ENCODE results near the gene INPP5J.
A peak's percentile ranks its signal among the peaks of the same experiment; 100 is the strongest.
"Not testable (repeated sequence)": the region's sequence is repeated elsewhere in the genome, so short reads cannot be mapped to it uniquely, and the experiment has no call there.

Gene INPP5J

DNA sequence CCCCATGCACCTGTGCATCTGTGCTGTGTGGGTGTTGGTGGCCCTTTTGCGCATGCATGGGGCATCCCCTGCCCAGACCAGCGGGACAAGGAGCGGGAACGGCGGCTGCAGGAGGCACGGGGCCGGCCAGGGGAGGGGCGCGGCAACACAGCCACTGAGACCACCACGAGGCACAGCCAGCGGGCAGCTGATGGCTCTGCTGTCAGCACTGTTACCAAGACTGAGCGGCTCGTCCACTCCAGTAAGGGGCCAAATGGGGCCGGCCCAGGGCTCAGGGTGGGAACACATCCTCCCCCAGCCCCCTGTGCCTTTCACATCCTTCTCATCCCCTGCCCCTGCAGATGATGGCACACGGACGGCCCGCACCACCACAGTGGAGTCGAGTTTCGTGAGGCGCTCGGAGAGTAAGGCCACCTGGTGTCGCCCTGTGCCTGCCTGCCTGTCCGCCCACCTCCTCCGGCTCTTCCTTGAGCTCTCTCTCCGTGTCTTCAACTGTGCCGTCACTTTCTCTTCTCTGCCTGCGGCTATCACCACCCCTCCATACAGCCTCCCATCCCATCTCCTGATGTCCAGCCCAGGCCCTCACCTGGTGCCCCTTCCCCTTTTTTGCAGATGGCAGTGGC is 26.0 kb upstream of the INPP5J start:
- Histone ChIP-seq H3K27ac (ENCODE audit: low read depth, low read length, severe bottlenecking) (no peak overlapping the region), H3K9me3 (ENCODE audit: control insufficient read depth, low read length) (no peaks in the 10 kb centered on the region), H3K4me1 (ENCODE audit: control insufficient read depth, insufficient read depth, low read length, poor library complexity, severe bottlenecking) (no peaks in the 10 kb centered on the region), H3K36me3 (ENCODE audit: control insufficient read depth, insufficient read depth, low read length) (peaks cover 88% of the 10 kb centered on the region), H3K4me3 (ENCODE audit: extremely low read depth, insufficient read depth, low read length, poor library complexity, severe bottlenecking) (no peak overlapping the region)
- WGBS, 2 experiments (ENCODE audit: insufficient coverage in 2 of 2), result 91% methylated on average over 21 to 27 of the region's 27 CpGs

- peaks cover 80% of the 10 kb centered on the region for H3K36me3 ChIP-seq (ENCODE audit: control insufficient read depth, insufficient read depth, low read length)
- not testable (repeated sequence) for H3K4me1 ChIP-seq (ENCODE audit: control insufficient read depth, insufficient read depth, low read length, poor library complexity, severe bottlenecking); H3K4me3 ChIP-seq (ENCODE audit: extremely low read depth, insufficient read depth, low read length, poor library complexity, severe bottlenecking); H3K27ac ChIP-seq (ENCODE audit: low read depth, low read length, severe bottlenecking); H3K9me3 ChIP-seq (ENCODE audit: control insufficient read depth, low read length)
- WGBS, 2 experiments (ENCODE audit: insufficient coverage in 2 of 2), result 90 to 100% methylated on average over 2 to 3 of the region's 5 CpGs
Observed at GRCh38 chr22:31097539-31097938, 25.2 kb upstream of the INPP5J start.

- Histone ChIP-seq H3K4me3 (ENCODE audit: extremely low read depth, insufficient read depth, low read length, poor library complexity, severe bottlenecking) (no peak overlapping the region), H3K4me1 (ENCODE audit: control insufficient read depth, insufficient read depth, low read length, poor library complexity, severe bottlenecking) (peaks cover 10% of the 10 kb centered on the region), H3K9me3 (ENCODE audit: control insufficient read depth, low read length) (no peaks in the 10 kb centered on the region), H3K36me3 (ENCODE audit: control insufficient read depth, insufficient read depth, low read length) (peaks cover 77% of the 10 kb centered on the region), H3K27ac (ENCODE audit: low read depth, low read length, severe bottlenecking) (no peak overlapping the region)
- WGBS, 2 experiments (ENCODE audit: insufficient coverage in 2 of 2), result 90 to 97% methylated on average over 7 to 9 of the region's 10 CpGs
Observed at GRCh38 chr22:31097941-31098631, 24.7 kb upstream of the INPP5J start.

DNA sequence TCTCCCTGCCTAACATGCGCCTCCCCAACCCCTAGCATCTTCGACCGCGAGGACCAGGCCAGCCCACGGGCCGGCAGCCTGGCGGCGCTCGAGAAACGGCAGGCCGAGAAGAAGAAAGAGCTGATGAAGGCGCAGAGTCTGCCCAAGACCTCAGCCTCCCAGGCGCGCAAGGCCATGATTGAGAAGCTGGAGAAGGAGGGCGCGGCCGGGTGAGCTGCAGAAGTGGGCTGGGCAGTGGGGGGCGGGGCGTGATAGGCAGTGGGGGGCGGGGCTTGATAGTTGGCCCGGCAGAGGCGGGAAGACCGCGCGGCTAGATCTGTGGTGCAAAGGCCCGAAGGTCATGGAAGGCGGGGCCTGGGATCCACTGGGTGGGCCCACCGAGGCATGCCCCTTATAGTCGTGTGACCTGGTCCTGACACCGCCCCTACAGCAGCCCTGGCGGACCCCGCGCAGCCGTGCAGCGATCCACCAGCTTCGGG is 24.1 kb upstream of the INPP5J start:
- H3K36me3 ChIP-seq (ENCODE audit: control insufficient read depth, insufficient read depth, low read length), result peaks cover 73% of the 10 kb centered on the region
- H3K27ac ChIP-seq (ENCODE audit: low read depth, low read length, severe bottlenecking), result no peak overlapping the region
- H3K4me1 ChIP-seq (ENCODE audit: control insufficient read depth, insufficient read depth, low read length, poor library complexity, severe bottlenecking), result peaks cover 12% of the 10 kb centered on the region
- WGBS, 2 experiments (ENCODE audit: insufficient coverage in 2 of 2), result 85 to 89% methylated on average over 23 to 27 of the region's 36 CpGs
- H3K9me3 ChIP-seq (ENCODE audit: control insufficient read depth, low read length), result no peaks in the 10 kb centered on the region
- H3K4me3 ChIP-seq (ENCODE audit: extremely low read depth, insufficient read depth, low read length, poor library complexity, severe bottlenecking), result no peak overlapping the region

DNA sequence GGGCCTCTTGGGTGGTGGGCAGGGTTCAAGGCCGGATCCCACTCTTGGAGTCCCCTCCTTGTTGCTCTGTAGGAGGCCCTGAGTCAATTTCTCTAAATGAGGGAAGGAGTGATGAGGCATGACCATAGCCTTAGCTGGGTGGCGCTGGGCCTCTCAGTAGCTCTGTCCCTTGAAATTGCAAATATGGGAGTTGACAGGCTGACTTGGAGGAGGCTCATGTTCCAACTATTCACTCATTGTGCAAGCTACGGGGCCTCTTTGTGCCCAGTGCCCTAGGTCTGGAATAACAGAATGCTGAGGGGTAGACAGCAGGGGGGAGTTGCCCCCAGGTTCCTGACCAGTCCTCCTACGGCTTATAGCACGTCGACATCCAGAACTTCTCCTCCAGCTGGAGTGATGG is 23.4 kb upstream of the INPP5J start:
- H3K27ac ChIP-seq (ENCODE audit: low read depth, low read length, severe bottlenecking), result no peak overlapping the region
- 90 to 100% methylated on average over 6 of the region's 6 CpGs for WGBS, 2 experiments (ENCODE audit: insufficient coverage in 2 of 2)
- H3K9me3 ChIP-seq (ENCODE audit: control insufficient read depth, low read length), result no peaks in the 10 kb centered on the region
- H3K4me3 ChIP-seq (ENCODE audit: extremely low read depth, insufficient read depth, low read length, poor library complexity, severe bottlenecking), result no peak overlapping the region
- H3K36me3 ChIP-seq (ENCODE audit: control insufficient read depth, insufficient read depth, low read length), result peaks cover 73% of the 10 kb centered on the region
- peaks cover 12% of the 10 kb centered on the region for H3K4me1 ChIP-seq (ENCODE audit: control insufficient read depth, insufficient read depth, low read length, poor library complexity, severe bottlenecking)

GRCh38 chr22:31099841-31100761 is 22.7 kb upstream of the INPP5J start:
- no peak overlapping the region for H3K4me3 ChIP-seq (ENCODE audit: extremely low read depth, insufficient read depth, low read length, poor library complexity, severe bottlenecking)
- no peak overlapping the region for H3K27ac ChIP-seq (ENCODE audit: low read depth, low read length, severe bottlenecking)
- H3K36me3 ChIP-seq (ENCODE audit: control insufficient read depth, insufficient read depth, low read length), result peaks cover 71% of the 10 kb centered on the region
- H3K9me3 ChIP-seq (ENCODE audit: control insufficient read depth, low read length), result no peaks in the 10 kb centered on the region
- WGBS, 2 experiments (ENCODE audit: insufficient coverage in 2 of 2), result 94 to 95% methylated on average over 16 to 23 of the region's 34 CpGs
- H3K4me1 ChIP-seq (ENCODE audit: control insufficient read depth, insufficient read depth, low read length, poor library complexity, severe bottlenecking), result peaks cover 12% of the 10 kb centered on the region

GRCh38 chr22:31100762-31101525 is 21.8 kb upstream of the INPP5J start:
- 96 to 98% methylated on average over 11 to 13 of the region's 18 CpGs for WGBS, 2 experiments (ENCODE audit: insufficient coverage in 2 of 2)
- H3K27ac ChIP-seq (ENCODE audit: low read depth, low read length, severe bottlenecking), result no peak overlapping the region

GRCh38 chr22:31102441-31103081 is 20.2 kb upstream of the INPP5J start:
- peaks cover 51% of the 10 kb centered on the region for H3K36me3 ChIP-seq (ENCODE audit: control insufficient read depth, insufficient read depth, low read length)
- H3K27ac ChIP-seq (ENCODE audit: low read depth, low read length, severe bottlenecking), result peak overlapping the region; percentile 81
- WGBS, 2 experiments (ENCODE audit: insufficient coverage in 2 of 2), result 81 to 90% methylated on average over 6 to 8 of the region's 8 CpGs
- H3K9me3 ChIP-seq (ENCODE audit: control insufficient read depth, low read length), result no peaks in the 10 kb centered on the region
- peaks cover 12% of the 10 kb centered on the region for H3K4me1 ChIP-seq (ENCODE audit: control insufficient read depth, insufficient read depth, low read length, poor library complexity, severe bottlenecking)
- H3K4me3 ChIP-seq (ENCODE audit: extremely low read depth, insufficient read depth, low read length, poor library complexity, severe bottlenecking), result no peak overlapping the region

More at GRCh38 chr22:31100762-31101525, 21.8 kb upstream of the INPP5J start:
- peaks cover 62% of the 10 kb centered on the region for H3K36me3 ChIP-seq (ENCODE audit: control insufficient read depth, insufficient read depth, low read length)
- no peaks in the 10 kb centered on the region for H3K9me3 ChIP-seq (ENCODE audit: control insufficient read depth, low read length)
- peaks cover 12% of the 10 kb centered on the region for H3K4me1 ChIP-seq (ENCODE audit: control insufficient read depth, insufficient read depth, low read length, poor library complexity, severe bottlenecking)
- no peak overlapping the region for H3K4me3 ChIP-seq (ENCODE audit: extremely low read depth, insufficient read depth, low read length, poor library complexity, severe bottlenecking)

DNA sequence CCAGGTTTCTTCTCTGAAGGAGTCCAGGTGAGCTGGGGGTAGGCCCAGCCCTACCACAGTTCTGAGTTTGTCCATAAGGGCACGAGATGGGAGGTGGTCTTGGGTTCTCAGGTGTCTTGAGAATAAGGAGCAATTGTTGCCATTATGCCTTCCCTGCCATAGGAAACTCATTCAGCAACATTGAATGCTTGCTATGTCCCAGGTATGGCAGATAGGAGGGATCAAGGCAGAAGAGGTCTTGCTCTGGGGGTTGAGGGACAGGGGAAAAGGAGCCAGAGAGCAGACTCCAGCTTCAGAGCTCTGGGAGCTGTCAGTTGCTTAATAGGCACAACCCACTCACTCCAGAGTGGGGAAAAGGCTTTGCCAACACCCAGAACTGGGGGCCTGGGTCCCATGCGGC is 19.7 kb upstream of the INPP5J start:
- Histone ChIP-seq H3K4me3 (ENCODE audit: extremely low read depth, insufficient read depth, low read length, poor library complexity, severe bottlenecking) (no peak overlapping the region), H3K36me3 (ENCODE audit: control insufficient read depth, insufficient read depth, low read length) (peaks cover 46% of the 10 kb centered on the region), H3K27ac (ENCODE audit: low read depth, low read length, severe bottlenecking) (peak overlapping the region; percentile 81), H3K4me1 (ENCODE audit: control insufficient read depth, insufficient read depth, low read length, poor library complexity, severe bottlenecking) (peaks cover 12% of the 10 kb centered on the region), H3K9me3 (ENCODE audit: control insufficient read depth, low read length) (no peaks in the 10 kb centered on the region)
- 94 to 100% methylated on average over 2 of the region's 2 CpGs for WGBS, 2 experiments (ENCODE audit: insufficient coverage in 2 of 2)
